Ishikawa (cell line): ENCODE measurements around the gene DNAJC21.

Source experiments
- CREB1 ChIP-seq: IDR thresholded peaks from 2 replicates; pipeline ENCODE4 v1.6.1; 2012; ENCODE audit warnings: low read depth
- EGR1 ChIP-seq: IDR thresholded peaks from 2 replicates; pipeline ENCODE4 v1.6.1; 2012
- EP300 ChIP-seq: IDR thresholded peaks from 2 replicates; pipeline ENCODE4 v1.6.1; 2012; ENCODE audit warnings: borderline replicate concordance
- FOXM1 ChIP-seq: IDR thresholded peaks from 2 replicates; pipeline ENCODE4 v1.6.1; 2012; ENCODE audit warnings: low read depth, borderline replicate concordance
- RAD21 ChIP-seq: IDR thresholded peaks from 2 replicates; pipeline ENCODE4 v1.6.1; 2012; ENCODE audit warnings: low read depth
- TAF1 ChIP-seq: IDR thresholded peaks from 2 replicates; pipeline ENCODE4 v1.6.1; 2012; ENCODE audit warnings: low read depth, mild to moderate bottlenecking
- TCF12 ChIP-seq: IDR thresholded peaks from 2 replicates; pipeline ENCODE4 v1.6.1; 2012; ENCODE audit warnings: low read depth
- TEAD4 ChIP-seq: IDR thresholded peaks from 2 replicates; pipeline ENCODE4 v1.6.1; 2012
- YY1 ChIP-seq: IDR thresholded peaks from 2 replicates; pipeline ENCODE4 v1.6.1; 2012; ENCODE audit warnings: low read depth
- ZBTB7A ChIP-seq: IDR thresholded peaks from 2 replicates; pipeline ENCODE4 v1.6.1; 2012; ENCODE audit warnings: low read depth
- TF ChIP-seq, protein P1 (sequence below): IDR thresholded peaks from 2 replicates; pipeline ENCODE4 v1.6.1; 2012; ENCODE audit warnings: low read depth, mild to moderate bottlenecking
- TF ChIP-seq, protein P2 (sequence below): IDR thresholded peaks from 2 replicates; pipeline ENCODE4 v1.6.1; 2012
- TF ChIP-seq, protein P3 (sequence below): IDR thresholded peaks from 2 replicates; pipeline ENCODE4 v1.6.1; 2012

Gene DNAJC21

DNA sequence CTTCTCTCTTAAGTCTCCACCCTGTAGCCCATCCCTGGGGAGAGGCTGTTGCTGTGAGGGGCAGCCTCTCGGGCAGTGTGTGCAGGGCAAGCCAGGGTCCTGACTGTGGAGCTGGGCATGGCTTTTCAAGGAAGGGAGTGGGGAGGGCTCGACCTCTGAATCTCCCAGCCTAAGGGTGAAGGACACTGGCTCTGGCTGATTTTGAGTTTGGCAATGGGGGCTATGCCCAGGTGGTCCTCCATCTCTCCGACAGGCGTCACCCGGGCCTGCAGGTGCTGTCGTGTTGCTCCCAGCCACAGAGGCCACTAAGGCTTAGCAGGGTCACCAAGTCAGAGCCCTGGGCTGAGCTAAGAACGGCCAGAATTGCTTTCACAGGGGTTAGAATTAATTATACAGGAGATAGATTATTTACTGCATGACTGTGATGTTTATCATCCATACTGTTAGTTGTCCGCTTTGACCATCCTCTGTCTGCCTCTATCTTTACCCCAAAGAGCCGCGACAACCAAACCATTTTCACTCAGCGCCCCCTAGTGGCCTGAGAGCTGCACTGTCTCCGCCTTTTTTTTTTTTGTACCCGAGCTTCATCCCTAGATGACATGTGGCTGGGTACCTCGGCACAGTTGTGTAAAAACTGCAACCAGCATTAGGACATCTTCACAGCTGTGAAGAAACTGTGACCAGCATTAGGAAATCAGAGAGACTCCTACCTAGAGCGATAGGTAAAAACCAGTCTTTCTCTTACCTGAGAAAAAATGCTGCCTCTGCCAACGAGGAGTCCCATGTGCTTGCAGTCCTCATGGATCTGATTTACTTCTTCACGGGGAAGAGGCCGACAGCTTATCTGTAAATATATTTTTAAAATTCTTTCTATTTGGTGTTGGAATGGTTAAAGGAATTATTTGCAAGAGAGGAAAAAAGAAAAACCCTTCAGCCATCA is 73.9 kb downstream of the DNAJC21 start:
- TF ChIP-seq RAD21 (peak; percentile 78), EP300 (no peak), YY1 (no peak)

DNA sequence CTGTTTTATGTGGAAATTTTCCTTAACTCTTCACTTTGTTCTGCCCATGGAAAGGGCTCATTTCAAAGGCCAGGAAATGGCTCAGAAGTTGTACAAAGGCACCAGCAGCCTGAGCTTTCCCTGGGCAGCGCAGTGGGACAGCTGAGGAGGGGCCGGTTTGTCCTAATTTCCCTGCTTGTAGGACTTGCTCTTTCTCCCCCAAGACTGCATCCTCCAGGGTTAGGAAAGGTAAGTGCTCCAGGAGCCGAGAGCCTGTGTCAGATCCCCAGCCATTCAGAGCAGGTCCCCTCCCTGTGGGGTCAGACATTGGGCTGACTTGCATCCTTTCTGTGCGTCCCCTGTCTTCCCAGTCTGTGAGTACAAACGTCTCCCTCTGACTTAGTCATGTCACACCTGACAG is 74.8 kb downstream of the DNAJC21 start:
- no peak for TF ChIP-seq FOXM1
- TF ChIP-seq, protein P1, sequence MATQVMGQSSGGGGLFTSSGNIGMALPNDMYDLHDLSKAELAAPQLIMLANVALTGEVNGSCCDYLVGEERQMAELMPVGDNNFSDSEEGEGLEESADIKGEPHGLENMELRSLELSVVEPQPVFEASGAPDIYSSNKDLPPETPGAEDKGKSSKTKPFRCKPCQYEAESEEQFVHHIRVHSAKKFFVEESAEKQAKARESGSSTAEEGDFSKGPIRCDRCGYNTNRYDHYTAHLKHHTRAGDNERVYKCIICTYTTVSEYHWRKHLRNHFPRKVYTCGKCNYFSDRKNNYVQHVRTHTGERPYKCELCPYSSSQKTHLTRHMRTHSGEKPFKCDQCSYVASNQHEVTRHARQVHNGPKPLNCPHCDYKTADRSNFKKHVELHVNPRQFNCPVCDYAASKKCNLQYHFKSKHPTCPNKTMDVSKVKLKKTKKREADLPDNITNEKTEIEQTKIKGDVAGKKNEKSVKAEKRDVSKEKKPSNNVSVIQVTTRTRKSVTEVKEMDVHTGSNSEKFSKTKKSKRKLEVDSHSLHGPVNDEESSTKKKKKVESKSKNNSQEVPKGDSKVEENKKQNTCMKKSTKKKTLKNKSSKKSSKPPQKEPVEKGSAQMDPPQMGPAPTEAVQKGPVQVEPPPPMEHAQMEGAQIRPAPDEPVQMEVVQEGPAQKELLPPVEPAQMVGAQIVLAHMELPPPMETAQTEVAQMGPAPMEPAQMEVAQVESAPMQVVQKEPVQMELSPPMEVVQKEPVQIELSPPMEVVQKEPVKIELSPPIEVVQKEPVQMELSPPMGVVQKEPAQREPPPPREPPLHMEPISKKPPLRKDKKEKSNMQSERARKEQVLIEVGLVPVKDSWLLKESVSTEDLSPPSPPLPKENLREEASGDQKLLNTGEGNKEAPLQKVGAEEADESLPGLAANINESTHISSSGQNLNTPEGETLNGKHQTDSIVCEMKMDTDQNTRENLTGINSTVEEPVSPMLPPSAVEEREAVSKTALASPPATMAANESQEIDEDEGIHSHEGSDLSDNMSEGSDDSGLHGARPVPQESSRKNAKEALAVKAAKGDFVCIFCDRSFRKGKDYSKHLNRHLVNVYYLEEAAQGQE, result no peak
- TF ChIP-seq, protein P2, sequence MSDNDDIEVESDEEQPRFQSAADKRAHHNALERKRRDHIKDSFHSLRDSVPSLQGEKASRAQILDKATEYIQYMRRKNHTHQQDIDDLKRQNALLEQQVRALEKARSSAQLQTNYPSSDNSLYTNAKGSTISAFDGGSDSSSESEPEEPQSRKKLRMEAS, result no peak
- TF ChIP-seq, protein P3, sequence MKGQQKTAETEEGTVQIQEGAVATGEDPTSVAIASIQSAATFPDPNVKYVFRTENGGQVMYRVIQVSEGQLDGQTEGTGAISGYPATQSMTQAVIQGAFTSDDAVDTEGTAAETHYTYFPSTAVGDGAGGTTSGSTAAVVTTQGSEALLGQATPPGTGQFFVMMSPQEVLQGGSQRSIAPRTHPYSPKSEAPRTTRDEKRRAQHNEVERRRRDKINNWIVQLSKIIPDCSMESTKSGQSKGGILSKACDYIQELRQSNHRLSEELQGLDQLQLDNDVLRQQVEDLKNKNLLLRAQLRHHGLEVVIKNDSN, result no peak
- no peak for TF ChIP-seq EP300
- TF ChIP-seq TAF1, result no peak
- TF ChIP-seq CREB1, result no peak
- TF ChIP-seq TCF12, result no peak
- no peak for TF ChIP-seq TEAD4
- no peak for TF ChIP-seq RAD21
- TF ChIP-seq EGR1, result no peak

DNA sequence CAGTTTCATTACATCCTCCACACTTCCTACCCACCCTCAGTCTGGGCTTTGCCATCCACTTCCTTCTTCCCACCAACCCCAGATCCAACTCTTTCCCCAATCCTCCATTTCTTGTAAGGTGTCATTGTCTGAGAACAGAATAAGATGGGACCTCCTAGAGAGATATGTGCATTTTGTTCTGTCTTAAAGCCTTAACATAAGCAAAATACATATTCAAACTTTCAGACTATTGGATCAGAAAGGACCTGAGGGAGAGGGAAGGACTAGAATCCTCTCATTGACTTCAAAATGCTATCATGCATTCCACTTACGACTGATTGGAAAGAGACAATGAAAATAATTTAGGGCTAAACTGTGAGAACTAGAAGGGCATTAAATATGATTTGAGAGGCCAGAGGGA is 75.4 kb downstream of the DNAJC21 start:
- TF ChIP-seq TCF12 (no peak), EGR1 (no peak), ZBTB7A (no peak), TEAD4 (no peak)
